H1 (cell line): Measurements from ENCODE around the gene TFAP2E. TPM values are rescaled to one million over a fixed set of nuclear protein-coding genes. Genes with fewer than 3 reads are reported as not detected.

Source experiments
- CTCF ChIA-PET: fragments of 300-600 bp; sonication (Branson Sonifier 250); formaldehyde crosslinking; loops from one replicate; lab custom pipeline; 2021; ENCODE audit not compliant: partially characterized antibody; lab: Charles Lee
- POLR2A ChIA-PET: fragments of 300-600 bp; sonication (Branson Sonifier 250); formaldehyde crosslinking; loops from one replicate; lab custom pipeline; 2021; ENCODE audit warnings: inconsistent platforms; ENCODE audit not compliant: partially characterized antibody; lab: Charles Lee
- DNase-seq, 2 experiments: peaks; one replicate each; pipeline versions ENCODE4 v3.0.0 to v3.0.0-alpha.2; 2010 to 2022; ENCODE audit warnings: low spot score in 2 of 2, low read depth in 1 of 2, mixed read lengths in 1 of 2
- FAIRE-seq: peaks from 2 replicates; lab custom pipeline; 2011; peaks lifted over from hg19 to GRCh38; lab: Jason Lieb, UNC
- H2AFZ ChIP-seq: 2 replicates; pipeline ENCODE4 v1.8.1; 2012; ENCODE audit warnings: low read length, inconsistent platforms
- H2AK5ac ChIP-seq: 2 replicates; pipeline ENCODE4 v1.6.1; 2013; ENCODE audit warnings: low read depth, low read length
- H2BK120ac ChIP-seq: replicated peaks from 2 replicates; pipeline ENCODE3; 2013; ENCODE audit warnings: low read depth, low read length, inconsistent platforms
- H2BK12ac ChIP-seq: 2 replicates; pipeline ENCODE4 v1.6.1; 2013; ENCODE audit warnings: low read depth, low read length
- H2BK15ac ChIP-seq: 2 replicates; pipeline ENCODE4 v1.6.1; 2013; ENCODE audit warnings: low read length
- H2BK20ac ChIP-seq: 2 replicates; pipeline ENCODE4 v1.6.1; 2013; ENCODE audit warnings: low read length
- H2BK5ac ChIP-seq: 2 replicates; pipeline ENCODE4 v1.6.1; 2013; ENCODE audit warnings: low read depth, low read length
- H3K14ac ChIP-seq: 2 replicates; pipeline ENCODE4 v1.6.1; 2013; ENCODE audit warnings: inconsistent platforms; ENCODE audit not compliant: insufficient read length
- H3K18ac ChIP-seq: 2 replicates; pipeline ENCODE4 v1.6.1; 2013; ENCODE audit warnings: low read length; ENCODE audit errors: extremely low read depth
- H3K23ac ChIP-seq: 2 replicates; pipeline ENCODE4 v1.6.1; 2013; ENCODE audit warnings: inconsistent platforms; ENCODE audit not compliant: insufficient read length
- H3K23me2 ChIP-seq: 2 replicates; pipeline ENCODE4 v1.6.1; 2013; ENCODE audit warnings: low read depth, low read length
- H3K27ac ChIP-seq: 2 replicates; pipeline ENCODE4 v1.6.1; 2011; ENCODE audit warnings: low read depth, low read length, inconsistent platforms
- H3K27me3 ChIP-seq, 4 experiments: replicated peaks in 1 of 4; 1 replicate in 1 of 4; 2 replicates in 3 of 4; pipeline versions ENCODE4 v1.6.1 to v1.8.1; 2011 to 2013; ENCODE audit warnings: low read length in 3 of 4, mild to moderate bottlenecking in 3 of 4, inconsistent platforms in 2 of 4, mixed read lengths in 2 of 4, moderate library complexity in 1 of 4; ENCODE audit not compliant: control insufficient read depth in 3 of 4, insufficient read depth in 3 of 4; ENCODE audit errors: extremely low read depth in 1 of 4
- H3K36me3 ChIP-seq, 4 experiments: 2 replicates each; pipeline versions ENCODE4 v1.6.1 to v1.8.1; 2011 to 2013; ENCODE audit warnings: mild to moderate bottlenecking in 4 of 4, low read length in 3 of 4, moderate library complexity in 2 of 4, control low read depth in 1 of 4, inconsistent platforms in 1 of 4; ENCODE audit not compliant: insufficient read depth in 4 of 4, control insufficient read depth in 2 of 4
- H3K4ac ChIP-seq: replicated peaks from 2 replicates; pipeline ENCODE3; 2013; ENCODE audit warnings: low read length, low read depth, mixed read lengths, inconsistent platforms; ENCODE audit not compliant: insufficient read length
- H3K4me1 ChIP-seq, 4 experiments: replicated peaks in 1 of 4; 1 replicate in 1 of 4; 2 replicates in 3 of 4; pipeline versions ENCODE4 v1.6.1 to v1.8.1; 2011 to 2013; ENCODE audit warnings: low read length in 3 of 4, inconsistent platforms in 2 of 4, mixed read lengths in 1 of 4; ENCODE audit not compliant: insufficient read depth in 4 of 4, control insufficient read depth in 3 of 4
- H3K4me2 ChIP-seq, 2 experiments: 2 replicates each; pipeline versions ENCODE4 v1.6.1 to v1.8.1; 2011 to 2013; ENCODE audit warnings: low read depth in 2 of 2, low read length in 2 of 2, control low read depth in 1 of 2, inconsistent platforms in 1 of 2, mild to moderate bottlenecking in 1 of 2; ENCODE audit not compliant: insufficient read depth in 1 of 2
- H3K4me3 ChIP-seq, 4 experiments: fragments of 200-600, 300-600 bp in 1 of 4; sonication (generic), shearing (Covaris generic), sonication (Bioruptor Twin) in 1 of 4; 2 replicates each; pipeline versions ENCODE4 v1.5.1 to v1.8.1; 2011 to 2016; ENCODE audit warnings: low read length in 4 of 4, low read depth in 3 of 4, control low read depth in 2 of 4, inconsistent platforms in 2 of 4, mild to moderate bottlenecking in 2 of 4, mixed read lengths in 1 of 4, moderate library complexity in 1 of 4; ENCODE audit not compliant: insufficient read depth in 2 of 4; ENCODE audit errors: extremely low read depth in 1 of 4
- H3K56ac ChIP-seq: replicated peaks from 2 replicates; pipeline ENCODE3; 2013; ENCODE audit warnings: low read depth, mild to moderate bottlenecking, mixed read lengths, low read length, inconsistent platforms; ENCODE audit not compliant: insufficient read length
- H3K79me1 ChIP-seq: 2 replicates; pipeline ENCODE4 v1.6.1; 2013; ENCODE audit warnings: low read depth, low read length, control low read depth
- H3K79me2 ChIP-seq, 2 experiments: 2 replicates each; pipeline versions ENCODE4 v1.6.1 to v1.8.1; 2012 to 2013; ENCODE audit warnings: low read length in 2 of 2, mild to moderate bottlenecking in 2 of 2, inconsistent platforms in 1 of 2; ENCODE audit not compliant: insufficient read depth in 2 of 2, control insufficient read depth in 1 of 2
- H3K9ac ChIP-seq, 4 experiments: replicated peaks in 1 of 4; 1 replicate in 1 of 4; 2 replicates in 3 of 4; pipeline versions ENCODE4 v1.6.1 to v1.8.1; 2011 to 2013; ENCODE audit warnings: low read depth in 3 of 4, low read length in 3 of 4, control low read depth in 2 of 4, mild to moderate bottlenecking in 2 of 4, moderate library complexity in 2 of 4, inconsistent platforms in 1 of 4; ENCODE audit errors: extremely low read depth in 1 of 4
- H3K9me3 ChIP-seq, 2 experiments: 2 replicates each; pipeline versions ENCODE4 v1.6.1 to v1.8.1; 2012 to 2013; ENCODE audit warnings: mild to moderate bottlenecking in 2 of 2, moderate library complexity in 2 of 2, control low read depth in 1 of 2, inconsistent platforms in 1 of 2, low read depth in 1 of 2, low read length in 1 of 2, mixed read lengths in 1 of 2; ENCODE audit not compliant: insufficient read depth in 2 of 2
- H4K20me1 ChIP-seq, 2 experiments: replicated peaks in 1 of 2; 2 replicates each; pipeline versions ENCODE3 to v1.8.1; 2011 to 2013; ENCODE audit warnings: inconsistent platforms in 2 of 2, low read length in 2 of 2, mild to moderate bottlenecking in 1 of 2; ENCODE audit not compliant: insufficient read depth in 2 of 2, control insufficient read depth in 1 of 2
- H4K5ac ChIP-seq: 2 replicates; pipeline ENCODE4 v1.6.1; 2013; ENCODE audit warnings: low read length, low read depth, mixed read lengths, inconsistent platforms; ENCODE audit not compliant: insufficient read length
- H4K8ac ChIP-seq: 2 replicates; pipeline ENCODE4 v1.8.0; 2013; ENCODE audit warnings: mild to moderate bottlenecking, moderate library complexity, low read length, inconsistent platforms; ENCODE audit not compliant: insufficient read depth; ENCODE audit errors: extremely low read depth
- H4K91ac ChIP-seq: replicated peaks from 2 replicates; pipeline ENCODE3; 2013; ENCODE audit warnings: low read length, mixed read lengths, inconsistent platforms; ENCODE audit not compliant: insufficient read length
- CBX8 ChIP-seq: fragments of 300-800, 300-1000 bp; sonication (generic); IDR thresholded peaks from 2 replicates; pipeline ENCODE4 v1.7.1; 2016; ENCODE audit warnings: low read depth, low read length, borderline replicate concordance
- CHD1 ChIP-seq: IDR thresholded peaks from 2 replicates; pipeline ENCODE4 v1.6.1; 2012; ENCODE audit warnings: low read depth, low read length, improper control_type of control experiment
- CHD2 ChIP-seq: IDR thresholded peaks from 2 replicates; pipeline ENCODE4 v1.6.1; 2012; ENCODE audit warnings: low read length, improper control_type of control experiment
- HDAC6 ChIP-seq: IDR thresholded peaks from one replicate; pipeline ENCODE4 v1.7.1; 2012; ENCODE audit warnings: low read depth, mild to moderate bottlenecking, inconsistent platforms, low read length, moderate library complexity
- KDM1A ChIP-seq: fragments of 200-600, 300-600 bp; sonication (generic); IDR thresholded peaks from 2 replicates; pipeline ENCODE4 v1.7.1; 2016; ENCODE audit warnings: mild to moderate bottlenecking, low read length, borderline replicate concordance
- KDM4A ChIP-seq: IDR thresholded peaks from one replicate; pipeline ENCODE4 v1.7.1; 2012; ENCODE audit warnings: low read depth, mild to moderate bottlenecking, moderate library complexity, low read length, inconsistent platforms; ENCODE audit not compliant: severe bottlenecking
- POLR2A ChIP-seq, 2 experiments: IDR thresholded peaks; 1 replicate in 1 of 2; 2 replicates in 1 of 2; pipeline ENCODE4 v1.6.1; 2011; ENCODE audit warnings: low read depth in 2 of 2, low read length in 2 of 2, mild to moderate bottlenecking in 2 of 2; ENCODE audit errors: control extremely low read depth in 1 of 2
- POLR2AphosphoS5 ChIP-seq: IDR thresholded peaks from 2 replicates; pipeline ENCODE4 v1.6.1; 2011; ENCODE audit warnings: low read depth, low read length
- RBBP5 ChIP-seq: IDR thresholded peaks from 2 replicates; pipeline ENCODE4 v1.7.1; 2012; ENCODE audit warnings: low read depth, mild to moderate bottlenecking, inconsistent platforms, low read length, moderate library complexity, borderline replicate concordance
- RFX5 ChIP-seq: IDR thresholded peaks from 2 replicates; pipeline ENCODE4 v1.6.1; 2011; ENCODE audit warnings: low read depth, low read length, improper control_type of control experiment, borderline replicate concordance
- SIN3A ChIP-seq, 2 experiments: IDR thresholded peaks in 1 of 2; conservative IDR thresholded peaks in 1 of 2; 2 replicates each; pipeline ENCODE4 v1.6.1; 2011 to 2012; ENCODE audit warnings: low read length in 2 of 2, improper control_type of control experiment in 1 of 2, low read depth in 1 of 2, mild to moderate bottlenecking in 1 of 2
- SIRT6 ChIP-seq: IDR thresholded peaks from one replicate; pipeline ENCODE4 v1.7.1; 2012; ENCODE audit warnings: low read length, inconsistent platforms
- SIX5 ChIP-seq: IDR thresholded peaks from 2 replicates; pipeline ENCODE4 v1.6.1; 2011; ENCODE audit warnings: mild to moderate bottlenecking, low read depth, low read length
- SP1 ChIP-seq: IDR thresholded peaks from 2 replicates; pipeline ENCODE4 v1.6.1; 2011; ENCODE audit warnings: low read depth, low read length
- TAF1 ChIP-seq: IDR thresholded peaks from 2 replicates; pipeline ENCODE4 v1.6.1; 2011; ENCODE audit warnings: mild to moderate bottlenecking, low read depth, low read length
- WGBS, 2 experiments: shearing (Covaris generic) in 1 of 2; methylation state at CpG; one replicate each; pipeline versions ENCODE4 v1.1.6 to v1.1.7; 2013 to 2015; ENCODE audit warnings: low lambda C conversion rate in 2 of 2, mixed read lengths in 2 of 2, inconsistent platforms in 1 of 2, low coverage in 1 of 2, missing lambda C conversion rate in 1 of 2; ENCODE audit not compliant: insufficient replicate concordance in 2 of 2, insufficient coverage in 1 of 2, insufficient read length in 1 of 2; ENCODE audit errors: extremely low coverage in 1 of 2, missing lambda C conversion rate in 1 of 2; 5-methylcytosine and 5-hydroxymethylcytosine counted together
- polyA plus RNA-seq, 7 experiments: library from polyadenylated mRNA; depleted of rRNA in 3 of 7; stranded (reverse) in 5 of 7; unstranded in 2 of 7; fragments of >200 nt in 5 of 7; fragments of 200-250 nt in 2 of 7; gene quantifications; 1 replicate in 5 of 7; 2 replicates in 1 of 7; 4 replicates in 1 of 7; pipeline versions ENCODE4 v1.2.1 to v1.2.3, GENCODE V29; 2011 to 2013; ENCODE audit warnings: missing spikeins in 2 of 7, mixed read lengths in 2 of 7
- total RNA-seq: library from RNA; stranded (reverse); fragmentation: NEBNext Ultra II Directional; extraction: Animal tissue kit (Norgen Biotek cat#: 25700); gene quantifications from 2 replicates; pipeline ENCODE4 v1.2.1, GENCODE V29; 2021

Gene TFAP2E
- total and polyA plus RNA-seq, 2 of the 8 experiments (the other 6 are each of a cell fraction or from before 2014, with no cell fraction given): 0.24 to 0.50 TPM

DNA sequence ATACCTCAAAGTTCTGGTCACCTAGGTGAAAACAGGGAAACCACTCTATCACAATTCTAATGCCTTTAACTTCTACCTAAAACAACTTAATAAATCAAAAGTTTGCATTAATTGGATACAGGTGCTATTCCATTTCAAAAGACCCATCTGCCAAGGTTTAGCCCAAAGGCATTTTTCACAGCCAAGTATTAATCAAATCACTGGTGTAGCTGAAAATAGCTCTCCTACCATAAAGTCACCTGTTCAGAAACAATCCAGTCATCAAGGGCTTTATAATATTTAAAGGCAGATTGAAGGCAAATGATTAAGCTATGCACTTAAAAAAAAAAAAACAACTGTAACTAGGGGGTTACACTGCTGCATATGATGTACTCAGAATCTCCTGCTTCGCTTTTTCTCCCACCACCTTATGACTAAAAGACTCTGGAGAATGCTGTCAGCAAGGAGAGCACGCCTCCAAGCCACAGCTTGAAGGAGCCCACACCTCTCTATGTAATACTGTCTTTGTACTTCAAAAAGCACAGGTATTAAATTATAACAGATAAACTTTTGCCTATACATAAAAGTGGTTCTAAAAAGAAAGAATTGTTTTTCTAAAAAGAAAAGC is 36.5 kb upstream of the TFAP2E start:
- Histone ChIP-seq H4K5ac (no peak overlapping the region), H3K4me1 (peaks cover 0 to 6% (median 4%) of the 10 kb centered on the region in 4 experiments; a peak in 5 of 7 replicates), H3K36me3 (peaks cover 0 to 7% (median 3%) of the 10 kb centered on the region in 4 experiments; a peak in 3 of 8 replicates), H3K23ac (no peak overlapping the region), H3K23me2 (no peaks in the 10 kb centered on the region), H3K9ac (no peak overlapping the region), H3K18ac (no peak overlapping the region), H3K9me3 (no peaks in the 10 kb centered on the region), H4K8ac (no peak overlapping the region), H2BK15ac (no peak overlapping the region), H4K20me1 (peaks cover 0 to 2% of the 10 kb centered on the region in 2 experiments), H3K79me1 (peaks cover 5% of the 10 kb centered on the region), H2BK20ac (no peak overlapping the region), H4K91ac (no peak overlapping the region), H2BK5ac (no peak overlapping the region), H2BK120ac (no peak overlapping the region), H3K4me2 (no peak overlapping the region), H3K27ac (no peak overlapping the region), H3K4me3 (no peak overlapping the region), H3K27me3 (no peaks in the 10 kb centered on the region), H3K56ac (no peak overlapping the region), H2AFZ (no peak overlapping the region), H3K4ac (no peak overlapping the region), H2BK12ac (no peak overlapping the region), H2AK5ac (no peak overlapping the region), H3K79me2 (peaks cover 0 to 78% of the 10 kb centered on the region in 2 experiments; a peak in 3 of 4 replicates), H3K14ac (no peak overlapping the region)
- DNase-seq (no peak), FAIRE-seq (no peak)
- POLR2A ChIA-PET: interaction anchor here (0.8 to 1.8 kb wide), 5 partner anchors 9 to 415 kb away, joined by 3 to 9 read pairs (median 6); partner anchors contain the start of genes KIAA0319L and NCDN
- CTCF ChIA-PET: interaction anchor here (0.6 to 2.5 kb wide), 10 partner anchors 9 to 335 kb away, joined by 3 to 27 read pairs (median 4); no protein-coding TSS in a partner anchor
- WGBS, 2 experiments: 71% methylated on average over 2 of the region's 2 CpGs; no CpG with 5 or more reads in 1 of the 2 experiments
- no peak for TF ChIP-seq SIRT6
- TF ChIP-seq CBX8: no peak
- TF ChIP-seq KDM1A: no peak
- TF ChIP-seq CHD2: no peak
- TF ChIP-seq CHD1: no peak
- TF ChIP-seq HDAC6: no peak
- TF ChIP-seq SP1: no peak
- TF ChIP-seq RFX5: no peak
- TF ChIP-seq POLR2A (IDR thresholded peaks at IDR 0.05; ENCODE audit: control extremely low read depth in 1 of 2, low read depth in 2 of 2, low read length in 2 of 2): no peak
- TF ChIP-seq TAF1: no peak
- no peak for TF ChIP-seq SIN3A (conservative IDR thresholded peaks at IDR 0.05 in 1 of 2, IDR thresholded peaks at IDR 0.05 in 1 of 2; ENCODE audit: low read depth in 1 of 2, low read length in 2 of 2)
- TF ChIP-seq POLR2AphosphoS5: no peak
- TF ChIP-seq RBBP5: no peak
- no peak for TF ChIP-seq SIX5
- no peak for TF ChIP-seq KDM4A
